HG03280 (cell line): ENCODE measurements around the gene UBR7.
"Not testable (repeated sequence)": the region's sequence is repeated elsewhere in the genome, so short reads cannot be mapped to it uniquely, and the experiment has no call there.

Source experiments
- ATAC-seq: cut with Tn5 transposase; IDR thresholded peaks from one replicate; pipeline ENCODE4 v1.9.1; 2021; ENCODE audit warnings: mild to moderate bottlenecking, moderate library complexity; ENCODE audit not compliant: unreplicated experiment

Gene UBR7, protein sequence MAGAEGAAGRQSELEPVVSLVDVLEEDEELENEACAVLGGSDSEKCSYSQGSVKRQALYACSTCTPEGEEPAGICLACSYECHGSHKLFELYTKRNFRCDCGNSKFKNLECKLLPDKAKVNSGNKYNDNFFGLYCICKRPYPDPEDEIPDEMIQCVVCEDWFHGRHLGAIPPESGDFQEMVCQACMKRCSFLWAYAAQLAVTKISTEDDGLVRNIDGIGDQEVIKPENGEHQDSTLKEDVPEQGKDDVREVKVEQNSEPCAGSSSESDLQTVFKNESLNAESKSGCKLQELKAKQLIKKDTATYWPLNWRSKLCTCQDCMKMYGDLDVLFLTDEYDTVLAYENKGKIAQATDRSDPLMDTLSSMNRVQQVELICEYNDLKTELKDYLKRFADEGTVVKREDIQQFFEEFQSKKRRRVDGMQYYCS

DNA sequence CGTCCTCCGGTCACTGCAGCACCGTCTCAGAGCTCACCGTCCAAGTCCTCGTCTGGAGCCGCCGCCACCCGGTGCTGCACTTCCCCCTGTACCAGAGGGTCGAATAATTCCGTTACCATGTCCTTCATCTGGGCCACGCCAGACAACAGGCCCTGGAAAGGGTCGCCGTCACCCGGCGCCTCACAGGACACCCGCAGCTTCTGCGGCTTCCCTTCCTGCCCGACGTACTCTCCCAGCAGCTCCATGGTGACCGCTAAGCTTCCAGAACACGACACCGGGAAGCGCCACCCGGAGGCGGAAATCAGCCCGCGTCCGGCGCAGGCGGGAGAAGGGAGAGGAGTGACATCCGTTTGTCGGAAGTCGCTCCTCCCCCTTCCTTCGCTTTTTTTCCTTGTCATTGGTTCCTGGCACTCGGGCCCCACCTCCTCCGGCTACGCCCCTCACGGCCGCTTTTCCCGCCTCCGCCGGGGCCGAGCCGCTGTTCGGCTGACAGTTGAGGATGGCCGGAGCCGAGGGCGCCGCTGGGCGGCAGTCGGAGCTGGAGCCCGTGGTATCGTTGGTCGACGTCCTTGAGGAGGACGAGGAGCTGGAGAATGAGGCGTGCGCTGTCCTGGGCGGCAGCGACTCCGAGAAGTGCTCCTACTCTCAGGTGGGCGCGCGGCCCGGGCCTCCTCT lies at the start of gene UBR7, which contains the start of gene GON7:
Gene UBR7 (plus strand): TSS at position 464 of the 675 bp plus-strand sequence. CDS start 36 bp downstream, at position 500.
Gene GON7 (minus strand): TSS at position 273 of the 675 bp plus-strand sequence. CDS start 28 bp downstream, at position 245.
- ATAC-seq: peak; percentile 86

DNA sequence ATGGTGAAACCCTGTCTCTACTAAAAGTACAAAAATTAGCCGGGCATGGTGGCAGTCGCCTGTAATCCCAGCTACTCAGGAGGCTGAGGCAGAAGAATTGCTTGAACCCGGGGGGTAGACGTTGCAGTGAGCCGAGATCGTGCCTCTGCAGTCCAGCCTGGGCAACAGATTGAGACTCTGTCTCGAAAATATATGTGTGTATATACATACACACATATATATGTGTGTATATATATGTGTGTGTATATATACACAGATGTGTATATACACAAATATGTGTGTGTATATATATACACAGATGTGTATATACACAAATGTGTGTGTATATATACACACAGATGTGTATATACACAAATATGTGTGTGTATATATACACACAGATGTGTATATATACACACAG lies 48.7 kb upstream of the UBR7 start:
- ATAC-seq: not testable (repeated sequence)

DNA sequence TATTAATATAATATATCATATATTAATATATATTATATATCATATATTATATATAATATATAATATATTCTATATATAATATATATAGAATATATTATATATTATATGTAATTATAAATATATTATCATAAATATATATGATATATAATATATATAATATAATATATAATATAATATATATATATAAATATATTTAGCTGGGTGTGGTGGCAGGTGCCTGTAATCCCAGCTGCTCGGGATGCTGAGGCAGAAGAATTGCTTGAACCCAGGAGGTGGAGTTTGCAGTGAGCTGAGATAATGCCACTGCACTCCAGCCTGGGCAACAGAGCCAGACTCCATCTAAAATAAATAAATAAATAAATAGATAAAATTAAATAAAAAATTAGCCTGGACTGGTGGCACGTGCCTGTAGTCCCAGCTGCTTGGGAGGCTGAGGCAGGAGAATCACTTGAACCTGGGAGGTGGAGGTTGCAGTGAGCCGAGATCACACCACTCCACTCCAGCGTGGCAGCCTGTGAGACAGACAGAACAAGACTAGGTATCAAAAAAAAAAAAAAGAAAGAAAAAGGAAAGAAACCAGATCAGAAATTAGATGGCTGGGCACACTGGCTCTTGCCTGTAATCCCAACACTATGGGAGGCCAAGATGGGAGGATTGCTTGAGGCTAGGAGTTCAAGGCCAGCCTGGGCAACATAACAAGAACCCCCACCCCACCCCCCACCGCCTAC lies 47.3 kb upstream of the UBR7 start:
- ATAC-seq: not testable (repeated sequence)

DNA sequence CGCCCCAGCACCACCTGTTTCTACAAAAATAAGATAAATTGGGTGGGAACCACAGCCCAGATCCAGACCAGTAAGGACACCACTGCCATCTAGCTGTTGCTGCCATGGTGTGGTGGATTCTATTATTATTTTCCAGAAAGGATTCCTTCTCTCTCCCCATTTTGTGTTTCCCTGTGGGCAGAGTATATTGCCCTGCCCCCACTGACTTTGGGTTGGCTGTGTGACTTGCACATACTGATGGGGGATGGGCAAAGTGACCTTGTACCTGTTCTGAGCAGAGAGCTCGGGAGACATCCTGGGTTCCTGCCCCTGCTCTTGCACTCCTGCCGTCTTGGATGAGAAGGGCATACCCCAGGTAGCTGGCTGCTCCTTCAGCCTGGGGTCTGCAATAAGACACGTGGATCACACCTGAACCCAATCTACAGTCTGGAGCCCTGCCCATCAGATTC lies 46.7 kb upstream of the UBR7 start:
- ATAC-seq: no peak

DNA sequence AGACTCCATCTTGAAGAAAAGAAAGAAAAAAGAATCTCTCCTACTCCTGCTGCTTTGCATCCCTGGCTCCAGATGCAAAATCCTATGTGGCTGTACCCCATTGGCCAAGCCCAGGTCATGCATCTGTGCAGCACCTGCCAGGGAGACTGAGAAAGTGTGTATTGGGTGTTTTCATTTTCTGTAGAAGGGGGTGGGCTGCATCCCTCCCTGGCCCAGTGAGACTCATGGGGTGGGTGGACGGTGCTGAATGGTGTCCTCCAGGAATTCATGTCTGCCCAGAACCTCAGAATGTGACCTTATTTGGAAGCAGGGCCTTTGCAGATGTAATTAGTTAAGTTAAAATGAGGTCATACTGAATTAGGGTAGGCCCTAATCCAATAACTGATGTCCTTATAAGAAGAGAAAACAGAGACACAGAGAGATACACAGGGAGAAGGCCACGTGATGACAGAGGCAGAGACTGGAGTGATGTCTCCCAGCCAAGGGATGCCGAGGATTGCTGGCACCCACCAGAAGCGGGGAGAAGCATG lies 45.6 kb upstream of the UBR7 start:
- ATAC-seq: no peak

DNA sequence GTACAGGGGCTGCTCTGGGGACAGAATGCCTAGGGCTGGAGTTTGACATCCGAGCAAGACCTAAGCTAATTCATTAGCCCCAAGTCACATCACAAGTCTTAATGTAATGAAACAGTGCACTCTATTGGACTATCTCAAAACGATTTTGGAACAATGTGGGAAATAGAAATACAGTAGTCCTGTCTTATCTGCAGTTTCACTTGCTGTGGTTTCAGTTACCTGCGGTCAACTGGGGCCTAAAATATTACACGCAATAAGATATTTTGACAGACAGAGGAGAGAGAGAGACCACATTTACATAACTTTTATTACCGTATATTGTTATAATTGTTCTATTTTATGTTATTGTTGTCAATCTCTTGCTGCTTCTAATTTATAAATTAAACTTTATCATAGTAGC lies 43.5 kb upstream of the UBR7 start:
- ATAC-seq: no peak

DNA sequence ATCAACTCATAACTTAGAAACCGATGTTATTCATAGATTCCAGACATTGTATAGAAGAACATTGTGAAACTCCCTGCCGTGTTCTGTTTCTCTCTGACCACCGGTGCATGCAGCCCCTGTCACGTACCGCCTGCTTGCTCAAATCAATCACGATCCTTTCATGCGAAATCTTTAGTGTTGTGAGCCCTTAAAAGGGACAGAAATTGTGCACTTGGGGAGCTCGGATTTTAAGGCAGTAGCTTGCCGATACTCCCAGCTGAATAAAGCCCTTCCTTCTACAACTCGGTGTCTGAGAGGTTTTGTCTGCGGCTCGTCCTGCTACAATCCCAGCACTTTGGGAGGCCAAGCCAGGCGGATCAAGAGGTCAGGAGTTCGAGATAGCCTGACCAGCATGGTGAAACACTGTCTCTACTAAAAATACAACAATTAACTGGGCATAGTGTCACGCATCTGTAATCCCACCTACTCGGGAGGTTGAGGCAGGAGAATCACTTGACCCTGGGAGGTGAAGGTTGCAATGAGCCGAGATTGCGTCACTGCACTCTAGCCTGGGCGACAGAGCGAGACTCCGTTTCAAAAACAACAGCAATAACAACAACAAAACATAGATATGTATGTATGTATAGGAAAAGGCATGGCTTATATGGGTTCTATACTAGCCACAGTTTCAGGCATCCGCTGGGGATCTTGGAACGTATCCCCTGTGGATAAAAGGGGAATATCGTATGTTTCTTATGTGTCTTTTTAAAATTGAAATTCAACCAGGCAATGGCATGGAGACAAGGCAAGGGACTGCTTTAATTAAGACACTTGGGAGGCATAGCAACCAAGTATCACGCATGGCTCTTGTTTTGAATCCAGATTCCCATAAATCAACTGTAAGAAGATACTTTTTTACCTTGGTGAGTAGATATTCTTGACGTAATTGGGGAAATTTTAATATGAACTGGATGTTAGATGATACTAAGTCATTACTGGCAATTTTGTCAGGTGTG lies 41.5 kb upstream of the UBR7 start:
- ATAC-seq: not testable (repeated sequence)

DNA sequence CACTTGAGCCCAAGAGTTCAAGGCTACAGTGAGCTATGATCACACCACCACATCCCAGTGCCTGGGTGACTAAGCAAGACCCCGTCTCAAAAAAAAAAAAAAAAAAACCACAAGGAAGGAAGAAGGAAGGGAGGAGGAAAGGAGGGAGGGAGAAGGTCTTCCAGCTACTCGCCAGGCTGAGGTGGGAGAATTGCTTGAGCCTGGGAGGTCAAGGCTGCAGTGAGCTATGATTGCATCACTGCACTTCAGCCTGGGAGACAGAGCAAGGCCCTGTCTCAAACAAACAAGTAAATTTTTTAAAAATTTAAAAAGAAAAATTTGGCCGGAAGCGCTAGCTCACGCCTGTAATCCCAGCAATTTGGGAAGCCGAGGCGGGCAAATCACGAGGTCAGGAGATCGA lies 38.4 kb upstream of the UBR7 start:
- not testable (repeated sequence) for ATAC-seq

DNA sequence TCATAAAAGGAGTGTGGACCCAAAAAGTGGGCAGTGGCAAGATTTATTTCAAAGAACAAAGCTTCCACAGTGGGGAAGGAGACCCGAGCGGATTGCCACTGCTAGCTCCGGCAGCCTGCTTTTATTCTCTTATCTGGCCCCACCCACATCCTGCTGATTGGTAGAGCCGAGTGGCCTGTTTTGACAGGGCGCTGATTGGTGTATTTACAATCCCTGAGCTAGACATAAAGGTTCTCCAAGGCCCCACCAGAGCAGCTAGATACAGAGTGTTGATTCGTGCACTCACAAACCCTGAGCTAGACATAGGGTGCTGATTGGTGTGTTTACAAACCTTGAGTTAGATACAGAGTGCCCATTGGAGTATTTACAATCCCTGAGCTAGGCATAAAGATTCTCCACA lies 37.4 kb upstream of the UBR7 start:
- not testable (repeated sequence) for ATAC-seq

DNA sequence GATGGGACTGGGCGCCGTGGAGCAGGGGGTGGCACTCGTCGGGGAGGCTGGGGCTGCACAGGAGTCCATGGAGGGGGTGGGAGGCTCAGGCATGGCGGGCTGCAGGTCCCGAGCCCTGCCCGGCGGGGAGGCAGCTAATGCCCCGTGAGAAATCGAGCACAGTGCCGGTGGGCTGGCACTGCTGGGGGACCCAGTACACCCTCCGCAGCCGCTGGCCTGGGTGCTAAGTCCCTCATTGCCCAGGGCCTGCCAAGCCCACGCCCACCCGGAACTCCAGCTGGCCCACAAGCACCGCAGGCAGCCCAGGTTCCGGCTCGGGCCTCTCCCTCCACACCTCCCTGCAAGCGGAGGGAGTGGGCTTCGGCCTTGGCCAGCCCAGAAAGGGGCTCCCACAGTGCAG lies 36.9 kb upstream of the UBR7 start:
- ATAC-seq: not testable (repeated sequence)

DNA sequence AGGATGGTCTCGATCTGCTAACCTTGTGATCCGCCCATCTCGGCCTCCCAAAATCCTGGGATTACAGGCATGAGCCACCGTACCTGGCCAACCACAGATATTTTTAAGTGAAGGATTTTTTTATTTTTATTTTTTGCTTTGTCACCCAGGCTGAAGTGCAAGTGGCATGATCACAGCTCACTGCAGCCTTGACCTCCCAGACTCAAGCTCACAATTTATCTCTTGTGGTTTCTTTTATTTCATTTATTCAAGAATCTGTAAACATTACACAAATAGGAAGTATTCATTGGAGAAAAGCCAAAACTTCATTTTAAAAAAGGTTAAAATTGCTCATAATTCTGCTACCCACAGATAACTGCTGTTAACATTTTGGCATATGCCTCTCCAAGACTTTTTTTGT lies 35.7 kb upstream of the UBR7 start:
- ATAC-seq: no peak

DNA sequence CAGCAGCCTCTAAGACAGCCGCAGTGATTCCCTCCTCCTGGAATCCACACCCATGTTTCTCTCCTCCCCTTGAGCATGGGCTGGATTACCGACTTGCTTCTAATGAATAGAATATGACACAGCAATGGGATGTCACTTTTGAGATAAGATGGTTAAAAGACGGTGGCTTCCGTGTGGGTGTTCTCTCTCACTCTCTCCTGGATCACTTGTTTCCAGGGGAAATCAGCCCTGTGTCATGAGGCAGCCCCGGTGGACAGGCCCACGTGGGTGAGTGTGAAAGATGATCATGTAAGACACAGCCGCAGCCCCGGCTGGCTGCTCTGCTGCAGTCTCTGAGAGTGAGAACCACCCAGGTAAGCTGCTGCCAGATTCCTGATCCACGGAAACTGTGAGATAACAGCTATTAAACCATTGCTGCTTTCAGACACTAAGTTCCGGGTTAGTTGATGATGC lies 33.1 kb upstream of the UBR7 start:
- no peak for ATAC-seq

DNA sequence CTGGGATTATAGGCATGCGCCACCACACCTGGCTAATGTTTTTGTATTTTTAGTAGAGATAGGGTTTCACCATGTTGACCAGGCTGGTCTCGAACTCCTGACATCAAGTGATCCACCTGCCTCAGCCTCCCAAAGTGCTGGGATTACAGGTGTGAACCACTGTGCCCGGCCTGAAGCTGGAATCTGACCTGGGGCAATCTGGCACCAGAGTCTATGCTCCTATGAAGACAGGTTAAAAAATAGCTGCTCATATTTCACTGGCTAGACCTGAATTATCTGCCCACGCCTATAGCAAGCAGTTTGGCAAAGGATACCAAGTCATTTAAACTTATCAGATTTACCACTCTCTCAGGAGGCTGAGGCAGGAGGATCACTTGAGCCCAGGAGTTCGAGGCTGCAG lies 32.3 kb upstream of the UBR7 start:
- not testable (repeated sequence) for ATAC-seq

DNA sequence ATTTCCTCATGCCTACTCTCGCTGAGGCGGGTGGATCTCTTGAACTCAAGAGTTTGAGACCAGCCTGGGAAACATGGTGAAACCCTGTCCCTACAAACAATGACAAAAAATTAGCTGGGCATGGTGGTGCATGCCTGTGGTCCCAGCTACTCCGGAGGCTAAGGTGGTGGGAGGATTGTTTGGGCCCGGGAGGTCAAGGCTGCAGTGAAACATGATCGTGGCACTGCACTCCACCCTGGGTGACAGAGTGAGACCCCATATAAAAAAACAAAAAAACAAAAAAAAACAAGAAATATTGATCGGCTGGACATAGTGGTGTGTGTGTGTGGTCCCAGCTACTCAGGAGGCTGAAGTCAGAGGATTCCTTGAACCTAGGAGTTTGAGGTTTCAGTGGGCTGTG lies 31.6 kb upstream of the UBR7 start:
- ATAC-seq: no peak

DNA sequence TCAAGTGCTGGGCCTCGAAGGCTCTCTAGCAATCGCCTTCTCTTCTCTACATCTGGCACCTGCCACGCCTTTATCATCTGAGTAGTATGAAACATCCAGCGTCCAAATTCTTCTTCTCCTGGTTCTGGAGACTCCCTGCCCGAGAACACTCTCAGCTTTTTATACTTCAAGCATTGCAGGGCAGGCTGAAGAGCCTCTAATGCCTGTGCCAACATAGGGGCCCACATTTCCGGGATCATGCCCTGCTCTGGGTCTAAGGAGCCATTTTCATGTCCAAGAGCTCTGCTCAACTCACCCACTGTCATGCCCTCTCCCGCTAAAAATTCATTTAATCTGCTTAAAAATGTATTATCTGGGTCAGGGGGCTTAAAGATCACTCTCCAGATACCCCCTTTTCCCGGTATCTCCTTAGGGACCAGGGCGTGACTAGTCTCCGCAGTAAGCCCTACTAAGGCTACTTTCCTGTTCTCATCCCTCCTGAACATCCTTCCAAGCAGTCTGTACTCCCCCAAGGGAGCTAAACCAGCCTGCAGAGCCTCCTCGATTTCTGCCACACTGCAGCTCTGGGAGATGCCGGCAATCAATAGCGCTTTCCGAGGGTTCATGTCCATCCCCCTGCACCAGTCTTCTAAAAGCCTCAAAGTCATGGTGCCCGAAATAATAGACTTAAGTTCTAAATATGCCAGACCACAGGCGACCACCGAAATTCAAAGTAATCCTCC lies 23.3 kb upstream of the UBR7 start:
- no peak for ATAC-seq

DNA sequence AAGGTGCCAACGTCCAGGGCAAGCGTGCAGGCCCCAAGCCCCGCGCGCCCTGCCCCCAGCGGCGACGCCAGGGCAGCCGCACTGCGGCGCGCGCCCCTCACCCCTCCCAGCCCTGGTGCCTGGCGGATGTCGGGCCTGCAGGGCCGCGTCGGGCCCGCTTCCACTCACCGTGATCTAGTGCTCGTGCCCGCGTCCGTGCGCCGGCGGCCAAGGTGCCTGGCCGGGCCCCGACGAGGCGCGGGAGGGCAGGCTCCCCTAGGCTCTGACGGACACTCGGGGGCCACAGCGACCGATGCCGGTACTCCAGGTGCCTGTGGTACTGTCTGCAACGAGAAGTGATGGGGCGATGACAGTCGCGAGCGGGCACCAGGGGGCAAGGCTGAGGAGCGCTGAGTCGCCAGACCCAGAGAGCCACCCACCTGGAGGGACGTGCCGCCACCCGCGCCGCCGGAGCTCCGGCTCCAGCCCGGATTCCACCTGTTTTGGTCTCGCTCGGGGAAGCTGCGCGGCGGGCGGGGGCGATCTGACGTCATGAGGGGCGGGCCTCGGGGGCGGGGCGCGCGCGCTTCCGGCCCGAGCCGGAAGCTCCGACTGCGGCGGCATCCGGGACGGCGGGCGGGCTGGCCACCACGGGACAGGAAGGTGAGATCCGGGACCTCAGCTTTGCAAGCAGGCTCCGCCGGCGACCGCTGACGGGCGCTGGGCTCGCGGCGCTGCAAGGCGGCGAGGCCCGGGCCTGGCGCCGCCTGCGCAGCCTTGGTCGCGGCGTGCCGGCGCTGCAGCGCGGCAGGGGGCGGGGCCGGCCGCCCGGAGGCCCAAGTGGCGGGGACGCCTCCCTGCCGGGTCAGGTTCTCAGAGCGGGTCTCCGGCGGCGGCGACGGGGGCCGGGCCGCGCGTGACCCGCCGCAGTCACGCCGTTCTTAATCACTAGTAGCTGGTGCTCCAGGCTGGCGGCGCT lies 22.4 kb upstream of the UBR7 start, which contains the start of the genes LYSET and MOAP1:
Gene LYSET (plus strand): TSS at position 927 of the 958 bp plus-strand sequence. CDS start 89 bp downstream, outside the sequence.
Gene MOAP1 (minus strand): TSS at position 507 of the 958 bp plus-strand sequence. CDS start 655 bp downstream, outside the sequence.
- peak; percentile 84 for ATAC-seq

DNA sequence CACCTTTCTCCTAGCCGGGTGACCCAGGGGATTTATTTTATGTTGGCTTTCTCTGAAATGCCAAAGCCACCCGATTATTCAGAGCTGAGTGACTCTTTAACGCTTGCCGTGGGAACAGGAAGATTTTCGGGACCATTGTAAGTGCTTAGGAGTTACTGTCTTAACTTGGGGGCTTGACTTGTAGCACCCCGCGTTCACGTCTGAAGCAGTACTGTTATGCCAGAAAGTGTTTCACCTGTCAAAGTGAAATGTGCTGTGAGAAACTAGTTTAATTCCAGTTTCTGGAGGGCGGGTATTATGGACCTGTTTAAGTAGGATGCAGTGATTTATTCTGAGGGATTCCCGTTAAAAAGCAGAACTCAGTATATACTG lies 21.7 kb upstream of the UBR7 start:
- no peak for ATAC-seq

DNA sequence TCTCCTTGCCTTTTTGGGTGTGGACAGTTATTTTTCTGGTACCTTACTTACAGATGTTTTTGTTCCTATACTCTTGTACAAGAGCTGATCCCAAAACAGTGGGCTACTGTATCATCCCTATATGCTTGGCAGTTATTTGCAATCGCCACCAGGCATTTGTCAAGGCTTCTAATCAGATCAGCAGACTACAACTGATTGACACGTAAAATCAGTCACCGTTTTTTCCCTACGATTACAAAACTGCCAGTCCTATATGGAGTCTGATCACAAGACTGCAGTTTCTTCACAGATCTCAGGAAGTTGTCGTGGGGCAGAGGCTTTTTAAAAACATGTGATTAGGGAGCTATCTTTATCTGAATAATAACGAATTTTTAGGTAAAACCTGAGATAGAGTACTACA lies 20.6 kb upstream of the UBR7 start:
- no peak for ATAC-seq
